MCF 10A (cell line): ENCODE results near the gene MYH6. TPM values are rescaled to one million over a fixed set of nuclear protein-coding genes. Genes with fewer than 3 reads are reported as not detected.

ENCODE experiments used
- BruUV-seq: library from RNA; stranded (reverse); fragments of 400-500 nt; replicated peaks from 2 replicates; lab custom pipeline; 2021; lab: Mats Ljungman, UMichigan
- CTCF ChIA-PET: fragments of 300-600 bp; sonication (Branson Sonifier 250); formaldehyde crosslinking; extraction: SDS; loops from one replicate; lab custom pipeline; 2021; ENCODE audit warnings: antibody characterized with exemption, inconsistent platforms; lab: Yijun Ruan, JAX
- POLR2A ChIA-PET: fragments of 300-600, 350-650 bp; sonication (Branson Sonifier 250); formaldehyde crosslinking; extraction: SDS; loops from one replicate; lab custom pipeline; 2020; ENCODE audit warnings: antibody characterized with exemption, inconsistent platforms; lab: Yijun Ruan, JAX
- DNase-seq: peaks from one replicate; pipeline ENCODE4 v3.0.0-alpha.2; 2018; ENCODE audit not compliant: unreplicated experiment
- H3K27ac Mint-ChIP-seq: one replicate; pipeline ENCODE4 v1.8.0; 2022; ENCODE audit warnings: mild to moderate bottlenecking, low read depth, mixed read lengths; ENCODE audit not compliant: unreplicated experiment
- H3K27me3 Mint-ChIP-seq: one replicate; pipeline ENCODE4 v1.8.0; 2022; ENCODE audit warnings: mixed read lengths; ENCODE audit not compliant: insufficient read depth, unreplicated experiment
- H3K36me3 Mint-ChIP-seq: one replicate; pipeline ENCODE4 v1.8.0; 2022; ENCODE audit warnings: mild to moderate bottlenecking, moderate library complexity, mixed read lengths; ENCODE audit not compliant: insufficient read depth, unreplicated experiment
- H3K4me1 Mint-ChIP-seq: one replicate; pipeline ENCODE4 v1.8.0; 2022; ENCODE audit warnings: mixed read lengths; ENCODE audit not compliant: insufficient read depth, unreplicated experiment
- H3K4me3 Mint-ChIP-seq: one replicate; pipeline ENCODE4 v1.8.0; 2022; ENCODE audit warnings: mild to moderate bottlenecking, moderate library complexity, mixed read lengths; ENCODE audit not compliant: unreplicated experiment
- H3K9me3 Mint-ChIP-seq: one replicate; pipeline ENCODE4 v1.8.0; 2022; ENCODE audit warnings: mixed read lengths; ENCODE audit not compliant: unreplicated experiment
- CTCF ChIP-seq: fragments of 200-600 bp; IDR thresholded peaks from one replicate; pipeline ENCODE4 v1.8.0; 2022; ENCODE audit warnings: antibody characterized with exemption, mild to moderate bottlenecking; ENCODE audit not compliant: unreplicated experiment
- intact Hi-C: fragments of 100-400 bp; cut with micrococcal nuclease; formaldehyde crosslinking; loops from 2 replicates; pipeline ENCODE4 v1.14.1; 2022
- total RNA-seq: library from RNA; stranded (reverse); gene quantifications from 2 replicates; pipeline ENCODE4 v1.2.3, GENCODE V29; 2022

MYH6 gene
- total RNA-seq, 1 experiment from 2014 or later: not detected

GRCh38 chr14:23399136-23399535 is 8.9 kb downstream of the MYH6 start:
- Mint-ChIP-seq H3K36me3 (peaks cover 6% of the 10 kb centered on the region), H3K4me3 (no peak overlapping the region), H3K27me3 (peaks cover 42% of the 10 kb centered on the region), H3K4me1 (no peaks in the 10 kb centered on the region), H3K27ac (no peak overlapping the region), H3K9me3 (no peaks in the 10 kb centered on the region)
- intact Hi-C loops: no loop called here
- ChIA-PET POLR2A (no interaction called here), CTCF (no interaction called here)
- no peak for DNase-seq
- no peak for TF ChIP-seq CTCF
- BruUV-seq: no TSS peak

- no peak overlapping the region for H3K27ac Mint-ChIP-seq
- no peak for DNase-seq
- no peak overlapping the region for H3K4me3 Mint-ChIP-seq
- H3K9me3 Mint-ChIP-seq: no peaks in the 10 kb centered on the region
- no peak for TF ChIP-seq CTCF
- intact Hi-C loops: no loop called here
- BruUV-seq: no TSS peak
- ChIA-PET POLR2A (no interaction called here), CTCF (no interaction called here)
- H3K36me3 Mint-ChIP-seq: peaks cover 6% of the 10 kb centered on the region
- H3K27me3 Mint-ChIP-seq: peaks cover 44% of the 10 kb centered on the region
- H3K4me1 Mint-ChIP-seq: no peaks in the 10 kb centered on the region
Observed at GRCh38 chr14:23398348-23398747, 9.7 kb downstream of the MYH6 start.

DNA sequence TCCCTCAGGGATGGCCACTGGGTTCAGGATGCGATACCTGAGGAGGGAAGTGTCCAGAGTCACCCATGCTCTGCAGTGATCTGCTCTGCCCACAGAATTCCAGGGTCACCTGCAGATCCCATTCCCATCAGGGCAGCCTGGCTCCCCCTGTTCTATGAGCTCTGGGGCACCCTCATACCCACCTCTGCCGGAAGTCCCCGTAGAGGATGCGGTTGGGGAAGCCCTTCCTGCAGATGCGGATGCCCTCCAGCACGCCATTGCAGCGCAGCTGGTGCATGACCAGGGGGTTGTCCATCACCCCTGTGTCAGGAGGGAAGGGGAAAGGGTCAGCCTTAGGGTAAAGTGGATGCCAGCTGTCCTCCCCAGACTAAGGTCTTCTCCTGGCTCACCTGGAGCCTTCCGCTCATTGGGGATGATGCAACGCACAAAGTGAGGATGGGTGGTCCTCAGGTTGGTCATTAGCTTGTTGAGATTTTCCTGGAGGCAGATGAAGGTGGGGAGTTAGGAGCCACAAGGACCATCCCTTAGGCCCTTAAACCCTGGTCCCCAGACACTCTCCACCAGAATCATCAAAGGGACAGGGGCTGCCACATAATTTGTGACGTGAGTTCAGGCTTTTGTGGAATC is 11.2 kb downstream of the MYH6 start:
- Mint-ChIP-seq H3K36me3 (peaks cover 6% of the 10 kb centered on the region), H3K27me3 (peaks cover 44% of the 10 kb centered on the region), H3K9me3 (no peaks in the 10 kb centered on the region), H3K27ac (no peak overlapping the region), H3K4me3 (no peak overlapping the region), H3K4me1 (no peaks in the 10 kb centered on the region)
- no peak for TF ChIP-seq CTCF
- POLR2A ChIA-PET: no interaction called here
- CTCF ChIA-PET: interaction anchor here (2.3 kb wide), 1 partner anchor 17 kb away, joined by 14 read pairs; no protein-coding TSS in a partner anchor
- intact Hi-C loops: no loop called here
- no TSS peak for BruUV-seq
- no peak for DNase-seq

- intact Hi-C loops: no loop called here
- CTCF ChIA-PET: interaction anchor here (0.5 to 2.3 kb wide), 2 partner anchors 16 to 1174 kb away, joined by 7 to 14 read pairs; no protein-coding TSS in a partner anchor
- peaks cover 6% of the 10 kb centered on the region for H3K36me3 Mint-ChIP-seq
- no peak overlapping the region for H3K4me3 Mint-ChIP-seq
- BruUV-seq: no TSS peak
- no peak for TF ChIP-seq CTCF
- no peak overlapping the region for H3K27ac Mint-ChIP-seq
- POLR2A ChIA-PET: no interaction called here
- no peak for DNase-seq
- peaks cover 44% of the 10 kb centered on the region for H3K27me3 Mint-ChIP-seq
- H3K4me1 Mint-ChIP-seq: no peaks in the 10 kb centered on the region
- H3K9me3 Mint-ChIP-seq: no peaks in the 10 kb centered on the region
Observed at GRCh38 chr14:23396126-23396525, 11.9 kb downstream of the MYH6 start.
